Nephron (organoid): ENCODE measurements around the gene IFT22.

ENCODE experiments used
- H3K27ac Mint-ChIP-seq, 3 experiments: 2 replicates each; pipeline ENCODE4 v1.8.0; 2020; ENCODE audit warnings: mixed read lengths in 3 of 3, mild to moderate bottlenecking in 2 of 3, moderate library complexity in 1 of 3
- H3K27me3 Mint-ChIP-seq: 2 replicates; pipeline ENCODE4 v1.8.0; 2021; ENCODE audit warnings: low read depth, mild to moderate bottlenecking, moderate library complexity, mixed read lengths
- H3K36me3 Mint-ChIP-seq: 2 replicates; pipeline ENCODE4 v1.8.0; 2020; ENCODE audit warnings: low read depth, mixed read lengths
- H3K4me1 Mint-ChIP-seq: 2 replicates; pipeline ENCODE4 v1.8.0; 2020; ENCODE audit warnings: mixed read lengths
- H3K4me3 Mint-ChIP-seq, 3 experiments: 2 replicates each; pipeline ENCODE4 v1.8.0; 2020; ENCODE audit warnings: mild to moderate bottlenecking in 3 of 3, mixed read lengths in 3 of 3, moderate library complexity in 2 of 3
- H3K9me3 Mint-ChIP-seq: 2 replicates; pipeline ENCODE4 v1.8.0; 2020; ENCODE audit warnings: mixed read lengths
- TF ChIP-seq, protein P1 (sequence below), 3 experiments: fragments of 200-600 bp; sonication (generic); IDR thresholded peaks; one replicate each; pipeline ENCODE4 v1.5.0; 2021; ENCODE audit warnings: antibody characterized with exemption in 3 of 3; ENCODE audit not compliant: unreplicated experiment in 3 of 3

Gene IFT22

DNA sequence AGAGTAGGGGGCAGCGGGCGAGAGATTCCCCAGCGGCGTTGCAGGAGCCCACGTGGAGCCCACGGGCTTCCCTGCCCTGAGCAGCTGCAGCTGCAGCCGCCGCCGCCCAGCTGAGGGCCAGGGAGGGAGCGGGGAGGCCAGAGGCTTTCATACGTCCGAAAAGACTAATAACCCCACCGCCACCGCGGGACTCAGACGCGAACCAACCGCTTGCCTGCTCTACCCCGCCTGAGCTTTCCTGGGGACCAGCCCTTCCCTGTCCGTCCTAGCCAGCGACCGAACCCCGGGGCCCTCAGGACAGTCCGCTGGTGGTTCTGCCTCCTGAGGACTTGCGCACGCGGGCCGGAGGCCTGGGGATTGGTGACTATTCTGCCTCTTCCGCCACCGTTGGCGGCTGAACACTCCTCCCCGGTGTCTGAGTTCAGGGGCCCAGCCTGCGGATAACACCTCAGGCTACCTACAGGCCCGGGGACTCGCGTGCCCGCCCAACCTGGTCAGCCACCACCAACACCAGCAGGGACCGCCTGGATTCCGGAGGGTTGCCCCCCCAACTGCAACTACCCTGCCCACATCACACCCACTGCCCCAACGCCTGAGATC, 18.4 kb downstream of the IFT22 start:
- Mint-ChIP-seq H3K27ac (no peak overlapping the region), H3K9me3 (peaks cover 23% of the 10 kb centered on the region), H3K4me3 (no peak overlapping the region), H3K27me3 (peaks cover 59% of the 10 kb centered on the region), H3K36me3 (peaks cover 10% of the 10 kb centered on the region), H3K4me1 (peaks cover 3% of the 10 kb centered on the region)
- TF ChIP-seq, protein P1, sequence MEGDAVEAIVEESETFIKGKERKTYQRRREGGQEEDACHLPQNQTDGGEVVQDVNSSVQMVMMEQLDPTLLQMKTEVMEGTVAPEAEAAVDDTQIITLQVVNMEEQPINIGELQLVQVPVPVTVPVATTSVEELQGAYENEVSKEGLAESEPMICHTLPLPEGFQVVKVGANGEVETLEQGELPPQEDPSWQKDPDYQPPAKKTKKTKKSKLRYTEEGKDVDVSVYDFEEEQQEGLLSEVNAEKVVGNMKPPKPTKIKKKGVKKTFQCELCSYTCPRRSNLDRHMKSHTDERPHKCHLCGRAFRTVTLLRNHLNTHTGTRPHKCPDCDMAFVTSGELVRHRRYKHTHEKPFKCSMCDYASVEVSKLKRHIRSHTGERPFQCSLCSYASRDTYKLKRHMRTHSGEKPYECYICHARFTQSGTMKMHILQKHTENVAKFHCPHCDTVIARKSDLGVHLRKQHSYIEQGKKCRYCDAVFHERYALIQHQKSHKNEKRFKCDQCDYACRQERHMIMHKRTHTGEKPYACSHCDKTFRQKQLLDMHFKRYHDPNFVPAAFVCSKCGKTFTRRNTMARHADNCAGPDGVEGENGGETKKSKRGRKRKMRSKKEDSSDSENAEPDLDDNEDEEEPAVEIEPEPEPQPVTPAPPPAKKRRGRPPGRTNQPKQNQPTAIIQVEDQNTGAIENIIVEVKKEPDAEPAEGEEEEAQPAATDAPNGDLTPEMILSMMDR (IDR thresholded peaks at IDR 0.05; ENCODE audit: unreplicated experiment in 3 of 3): no peak

DNA sequence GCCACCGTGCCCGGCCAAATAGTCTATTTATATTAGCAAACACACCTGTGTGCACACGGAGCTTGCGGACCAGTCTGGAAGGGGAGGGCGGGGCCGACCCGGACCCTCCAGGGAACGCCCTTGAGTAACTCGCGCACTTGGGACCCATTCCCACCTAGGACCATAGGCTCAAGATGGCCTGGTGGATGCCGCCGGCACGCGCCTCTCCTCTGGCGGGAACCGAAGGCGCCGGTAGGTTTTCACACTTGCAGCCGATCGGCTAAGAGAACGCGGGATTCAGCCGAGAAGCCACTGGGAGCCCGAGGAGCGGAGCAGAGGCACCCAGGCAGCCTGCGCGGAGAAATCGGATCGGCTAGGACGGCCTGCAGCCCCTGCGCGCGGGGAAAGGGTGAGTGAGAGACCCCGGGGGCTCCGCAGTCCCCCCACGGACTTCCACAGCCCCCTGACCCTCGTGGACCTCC, 18.9 kb downstream of the IFT22 start:
- Mint-ChIP-seq H3K27me3 (peaks cover 59% of the 10 kb centered on the region), H3K27ac (no peak overlapping the region), H3K4me3 (no peak overlapping the region), H3K9me3 (peaks cover 21% of the 10 kb centered on the region), H3K36me3 (peaks cover 10% of the 10 kb centered on the region), H3K4me1 (no peaks in the 10 kb centered on the region)
- TF ChIP-seq, protein P1 (IDR thresholded peaks at IDR 0.05; ENCODE audit: unreplicated experiment in 3 of 3): no peak

DNA sequence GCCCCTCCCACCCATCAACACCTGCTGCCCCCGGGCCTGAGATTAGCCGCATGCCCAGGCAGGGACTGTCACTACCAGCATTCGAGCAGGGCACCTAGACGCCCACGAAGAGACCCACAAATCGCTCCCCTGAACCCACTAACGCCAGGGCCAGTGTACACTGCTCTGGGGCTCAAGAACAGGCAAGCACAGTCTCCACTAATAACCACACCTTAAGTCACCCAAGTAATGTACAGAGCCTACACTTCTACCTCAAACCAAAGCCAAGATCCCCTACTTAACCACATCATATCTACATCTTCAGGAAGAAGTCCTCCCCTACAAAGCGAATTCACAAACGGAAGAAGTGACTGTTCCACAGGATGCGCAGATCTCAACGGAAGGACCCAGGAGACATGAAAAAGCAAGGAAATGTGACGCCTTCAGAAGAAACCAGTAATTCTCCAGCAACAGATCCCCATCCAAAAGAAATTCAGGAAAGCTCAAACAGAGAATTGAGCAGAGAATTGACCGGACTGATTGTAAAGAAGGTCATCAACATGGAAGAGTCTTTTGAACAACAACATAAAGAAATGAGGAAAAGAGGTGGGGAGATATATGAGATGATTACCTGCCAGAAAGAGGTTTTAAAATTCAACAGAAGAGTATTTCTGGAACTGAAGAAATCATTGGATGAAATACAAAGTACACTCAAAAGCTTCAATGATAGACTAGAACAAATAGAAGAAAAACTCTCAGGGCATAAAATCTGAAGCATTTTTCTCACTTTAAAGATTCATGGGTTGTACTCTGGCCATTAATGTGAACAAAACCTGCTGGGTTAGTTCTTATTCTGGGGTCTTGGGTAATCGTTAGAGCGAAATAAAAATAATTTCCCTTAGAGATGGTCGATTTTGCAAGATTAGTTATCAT, 20.9 kb downstream of the IFT22 start:
- H3K36me3 Mint-ChIP-seq: peaks cover 10% of the 10 kb centered on the region
- H3K27ac Mint-ChIP-seq: no peak overlapping the region
- TF ChIP-seq, protein P1 (IDR thresholded peaks at IDR 0.05; ENCODE audit: unreplicated experiment in 3 of 3): no peak
- peaks cover 21% of the 10 kb centered on the region for H3K9me3 Mint-ChIP-seq
- peaks cover 61% of the 10 kb centered on the region for H3K27me3 Mint-ChIP-seq
- H3K4me3 Mint-ChIP-seq: no peak overlapping the region
- no peaks in the 10 kb centered on the region for H3K4me1 Mint-ChIP-seq

DNA sequence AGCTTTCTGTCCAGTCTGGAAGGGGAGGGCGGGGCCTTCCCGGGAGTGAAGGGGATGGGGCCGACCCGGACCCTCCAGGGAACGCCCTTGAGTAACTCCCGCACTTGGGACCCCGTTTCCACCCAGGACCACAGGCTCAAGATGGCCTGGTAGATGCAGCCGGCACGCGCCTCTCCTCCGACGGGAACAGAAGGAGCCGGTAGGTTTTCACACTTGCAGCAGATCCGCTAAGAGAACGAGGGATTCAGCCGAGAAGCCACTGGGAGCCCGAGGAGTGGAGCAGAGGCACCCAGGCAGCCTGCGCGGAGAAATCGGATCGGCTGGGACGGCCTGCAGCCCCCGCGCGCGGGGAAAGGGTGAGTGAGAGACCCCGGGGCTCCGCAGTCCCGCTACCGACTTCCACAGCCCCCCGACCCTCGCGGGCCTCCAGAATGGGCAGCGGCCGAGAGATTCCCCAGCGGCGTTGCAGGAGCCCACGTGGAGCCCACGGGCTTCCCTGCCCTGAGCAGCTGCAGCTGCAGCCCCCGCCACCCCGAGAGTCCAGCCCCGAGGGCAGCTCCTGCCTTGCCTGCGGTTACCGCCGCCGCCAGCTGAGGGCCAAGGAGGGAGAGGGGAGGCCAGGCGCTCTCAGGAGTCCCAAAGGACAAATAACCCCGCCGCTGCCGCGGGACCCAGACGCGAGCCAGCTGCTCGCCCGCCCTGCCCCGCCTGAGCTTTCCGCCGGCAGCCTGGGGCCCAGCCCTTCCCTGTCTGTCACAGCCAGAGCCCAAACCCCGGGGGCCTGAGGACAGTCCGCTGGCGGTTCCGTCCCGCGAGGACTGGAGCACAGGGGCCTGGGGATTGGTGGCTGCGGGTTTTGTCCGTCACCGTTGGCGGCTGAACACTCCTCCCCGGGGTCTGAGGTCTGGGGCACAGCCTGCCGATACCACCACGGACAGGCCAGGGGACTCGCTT, 21.8 kb downstream of the IFT22 start:
- H3K4me3 Mint-ChIP-seq: peak overlapping the region in 2 of 3 experiments; percentile 51 to 67
- peaks cover 71% of the 10 kb centered on the region for H3K27me3 Mint-ChIP-seq
- H3K36me3 Mint-ChIP-seq: peaks cover 10% of the 10 kb centered on the region
- TF ChIP-seq, protein P1 (IDR thresholded peaks at IDR 0.05; ENCODE audit: unreplicated experiment in 3 of 3): peak in 1 of 3 experiments; percentile 14
- peaks cover 21% of the 10 kb centered on the region for H3K9me3 Mint-ChIP-seq
- no peak overlapping the region for H3K27ac Mint-ChIP-seq
- no peaks in the 10 kb centered on the region for H3K4me1 Mint-ChIP-seq

DNA sequence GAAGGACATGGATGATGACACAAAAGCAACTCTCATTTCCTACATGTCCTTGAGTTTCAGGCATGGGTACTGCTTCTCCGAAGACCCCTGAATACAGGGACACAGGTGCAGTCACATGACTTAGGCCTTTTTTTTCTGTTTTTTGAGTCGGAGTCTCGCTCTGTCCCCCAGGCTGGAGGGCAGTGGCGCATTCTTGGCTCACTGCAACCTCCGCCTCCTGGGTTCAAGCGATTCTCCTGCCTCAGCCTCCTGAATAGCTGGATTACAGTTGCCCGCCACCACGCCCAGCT, 26.8 kb downstream of the IFT22 start:
- Mint-ChIP-seq H3K27ac (no peak overlapping the region), H3K4me1 (no peaks in the 10 kb centered on the region), H3K36me3 (no peaks in the 10 kb centered on the region), H3K9me3 (no peaks in the 10 kb centered on the region), H3K4me3 (no peak overlapping the region), H3K27me3 (peaks cover 81% of the 10 kb centered on the region)
- TF ChIP-seq, protein P1 (IDR thresholded peaks at IDR 0.05; ENCODE audit: unreplicated experiment in 3 of 3): no peak
